Gastroesophageal sphincter (tissue), 3 donors: Measurements from ENCODE around the gene SPATA3.

Experiments used
- CTCF ChIP-seq, 4 experiments: fragments of 200-600 bp in 2 of 4; fragments of 450-650 bp in 2 of 4; sonication (generic) in 1 of 4; IDR thresholded peaks; one replicate each; pipeline ENCODE4 v1.5.1; 2017 to 2019; ENCODE audit warnings: antibody characterized with exemption in 4 of 4, mild to moderate bottlenecking in 2 of 4, moderate library complexity in 2 of 4
- POLR2A ChIP-seq, 2 donors: fragments of 450-650 bp; IDR thresholded peaks; one replicate each; pipeline ENCODE4 v1.6.1; 2017; ENCODE audit warnings: antibody characterized with exemption in 2 of 2, mild to moderate bottlenecking in 2 of 2, moderate library complexity in 1 of 2
- POLR2AphosphoS5 ChIP-seq: sonication (generic); formaldehyde crosslinking; IDR thresholded peaks from one replicate; pipeline ENCODE4 v1.6.1; 2017; ENCODE audit warnings: antibody characterized with exemption

- TF ChIP-seq CTCF (IDR thresholded peaks at IDR 0.05): no peak
- TF ChIP-seq POLR2A (IDR thresholded peaks at IDR 0.05): no peak
- no peak for TF ChIP-seq POLR2AphosphoS5
Observed at GRCh38 chr2:230981704-230982103, 14.2 kb upstream of the SPATA3 start.
